GM18951 (cell line): ENCODE results near the gene PFKFB2.
"Not testable (repeated sequence)": the region's sequence is repeated elsewhere in the genome, so short reads cannot be mapped to it uniquely, and the experiment has no call there.

Experiments
- POLR2A ChIP-seq: IDR thresholded peaks from 4 replicates; pipeline ENCODE4 v1.6.1; 2011; ENCODE audit warnings: mild to moderate bottlenecking; ENCODE audit not compliant: insufficient read length, insufficient read depth; ENCODE audit errors: extremely low read depth
- in situ Hi-C: fragments of 300-500 bp; cut with MboI; formaldehyde crosslinking; loops from one replicate; pipeline ENCODE4 v1.12.0; 2022; ENCODE audit warnings: low sequenced_read_pairs, mixed read lengths, inconsistent platforms; ENCODE audit not compliant: unreplicated experiment

Gene PFKFB2

DNA sequence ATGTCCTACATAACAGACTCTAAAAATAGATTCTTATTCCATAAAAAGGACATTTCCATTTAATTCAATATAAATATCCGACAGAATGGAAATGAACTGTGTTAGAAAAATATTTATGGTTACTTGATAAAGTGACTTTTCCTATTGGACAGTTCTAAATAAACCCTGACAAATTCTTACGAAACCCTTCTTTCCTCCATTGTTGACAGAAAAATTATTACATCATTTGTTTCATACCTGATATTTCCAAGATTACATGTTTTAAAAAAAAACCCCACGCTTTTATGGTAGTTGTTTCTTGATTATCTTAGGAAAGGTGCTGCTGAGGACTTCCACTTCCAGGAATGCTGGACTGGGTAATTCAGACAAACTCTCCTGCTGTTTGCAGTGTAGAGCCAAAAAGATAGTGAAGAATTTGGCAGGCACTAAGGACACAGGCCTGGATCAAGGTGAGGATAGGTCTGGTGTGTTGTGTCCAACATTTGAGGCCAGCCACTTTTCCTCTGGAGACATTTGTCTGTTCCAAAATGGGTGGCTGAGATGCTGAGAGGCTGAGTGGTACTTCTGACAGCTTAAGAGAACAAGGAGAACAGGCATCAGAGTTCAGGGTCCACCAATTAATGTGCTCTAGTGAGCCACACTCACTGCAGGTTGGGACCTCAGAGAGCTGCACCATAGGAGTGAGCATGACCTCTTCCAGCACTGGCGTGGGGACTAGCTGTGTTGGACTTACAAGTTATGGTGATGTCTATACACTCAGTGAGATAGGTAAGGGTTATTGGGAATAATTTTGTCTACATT lies 13.5 kb upstream of the PFKFB2 start:
- in situ Hi-C loops, result no loop called here

DNA sequence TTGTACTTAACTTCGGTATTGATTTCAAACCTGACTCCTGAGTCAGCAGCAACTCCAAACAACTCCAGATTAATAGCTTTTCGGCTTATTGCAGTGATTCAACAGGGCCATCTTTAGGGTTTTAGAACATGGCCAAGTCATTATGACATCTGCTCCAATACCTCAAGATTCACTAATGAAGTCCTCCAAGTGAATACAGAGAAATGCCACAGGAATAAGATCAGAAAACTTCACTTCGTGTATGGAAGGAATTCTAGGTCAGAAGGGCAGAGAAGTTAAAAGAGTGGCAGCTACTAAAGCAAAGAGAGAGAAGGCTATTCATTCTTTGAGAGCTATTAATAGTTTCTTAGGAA lies 12.9 kb upstream of the PFKFB2 start:
- in situ Hi-C loops, result no loop called here

More for the DNA sequence above, 13.5 kb upstream of the PFKFB2 start:
- TF ChIP-seq POLR2A, result no peak

DNA sequence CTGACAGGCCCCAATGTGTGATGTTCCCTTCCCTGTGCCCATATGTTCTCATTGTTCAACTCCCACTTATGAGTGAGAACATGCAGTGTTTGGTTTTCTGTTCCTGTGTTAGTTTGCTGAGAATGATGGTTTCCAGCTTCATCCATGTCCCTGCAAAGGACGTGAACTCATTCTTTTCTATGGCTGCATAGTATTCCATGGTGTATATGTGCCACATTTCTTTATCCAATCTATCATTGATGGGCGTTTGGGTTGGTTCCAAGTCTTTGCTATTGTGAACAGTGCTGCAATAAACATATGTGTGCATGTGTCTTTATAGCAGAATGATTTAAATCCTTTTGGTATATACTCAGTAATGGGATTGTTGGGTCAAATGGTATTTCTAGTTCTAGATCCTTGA lies 11.7 kb upstream of the PFKFB2 start:
- in situ Hi-C loops, result not testable (repeated sequence)

More for the DNA sequence above, 12.9 kb upstream of the PFKFB2 start:
- TF ChIP-seq POLR2A, result no peak

DNA sequence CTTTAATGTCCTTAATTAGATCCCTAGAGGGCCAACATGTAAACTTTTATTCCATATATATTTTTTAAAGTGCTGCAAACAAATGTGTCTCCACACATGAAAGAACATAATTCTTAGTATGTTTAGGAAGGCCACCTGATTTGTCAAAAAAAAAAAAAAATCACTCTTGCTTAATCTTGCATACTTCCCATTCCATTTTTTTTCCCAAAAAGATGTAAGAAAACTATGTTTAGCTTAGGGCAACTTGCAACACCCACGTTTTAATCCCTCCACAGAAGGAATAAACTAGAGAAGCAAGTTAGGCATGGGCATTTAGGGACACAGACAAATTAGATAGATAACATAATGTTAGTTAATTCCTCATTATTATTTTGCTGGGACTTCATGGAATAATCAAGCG lies 7.6 kb upstream of the PFKFB2 start:
- in situ Hi-C loops, result no loop called here
- no peak for TF ChIP-seq POLR2A

DNA sequence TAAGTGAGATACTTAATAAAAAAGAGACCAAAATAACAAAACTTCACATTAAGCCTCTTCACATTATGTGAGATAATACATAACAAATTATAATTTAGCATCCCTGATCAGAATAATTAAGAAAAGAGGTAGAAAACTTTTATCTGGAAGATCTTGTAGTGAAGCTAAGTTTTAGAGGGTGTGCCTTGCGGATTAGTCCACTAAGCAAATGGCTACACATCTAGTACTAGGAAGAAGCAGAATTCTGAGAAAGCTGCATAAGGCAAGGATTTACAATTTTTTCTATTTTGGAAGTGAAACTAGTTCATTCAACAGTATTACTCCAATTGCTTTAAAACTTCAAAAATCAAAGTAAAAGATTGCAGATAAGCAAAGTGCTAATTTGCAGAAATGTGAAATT lies 5.6 kb upstream of the PFKFB2 start:
- no peak for TF ChIP-seq POLR2A
- in situ Hi-C loops, result no loop called here

DNA sequence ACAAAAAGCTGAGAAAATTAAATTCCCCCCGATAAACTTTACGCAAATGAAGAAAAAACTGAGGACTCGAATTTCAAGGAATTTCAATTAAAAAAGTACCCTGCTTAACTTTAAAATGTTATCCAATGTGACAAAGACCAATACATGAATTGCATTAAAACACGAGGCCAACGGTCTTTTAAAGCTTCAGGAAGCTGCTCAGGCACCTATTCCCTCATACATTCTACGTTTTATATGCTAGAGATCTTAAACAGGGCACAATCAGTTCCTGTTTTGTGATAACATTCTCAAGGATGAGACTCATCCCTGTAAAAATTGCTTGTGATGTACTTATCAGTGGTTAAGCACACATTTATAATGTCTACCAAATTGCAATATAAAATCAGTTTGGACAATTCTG lies 5.0 kb upstream of the PFKFB2 start:
- in situ Hi-C loops, result no loop called here

DNA sequence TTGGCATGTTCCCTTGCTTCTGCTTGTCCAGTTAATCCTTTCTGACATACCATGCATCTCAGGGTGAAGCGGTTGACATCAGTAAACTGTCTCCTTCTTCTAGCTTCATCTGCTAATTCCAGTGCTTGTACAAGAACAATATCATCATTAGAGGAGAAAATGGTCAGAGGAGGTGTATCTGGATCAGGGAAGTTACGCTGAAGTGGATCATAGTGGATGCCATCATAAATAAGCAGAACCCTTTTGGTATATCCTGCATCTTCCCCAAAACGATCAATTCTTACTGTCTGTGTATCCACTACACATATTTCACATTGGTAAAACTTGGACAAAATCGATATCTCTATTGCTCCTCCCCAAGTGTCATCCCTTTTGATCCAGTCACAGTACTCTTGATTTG lies 4.0 kb upstream of the PFKFB2 start:
- TF ChIP-seq POLR2A, result no peak
- in situ Hi-C loops, result no loop called here

More for the DNA sequence above, 5.0 kb upstream of the PFKFB2 start:
- no peak for TF ChIP-seq POLR2A

DNA sequence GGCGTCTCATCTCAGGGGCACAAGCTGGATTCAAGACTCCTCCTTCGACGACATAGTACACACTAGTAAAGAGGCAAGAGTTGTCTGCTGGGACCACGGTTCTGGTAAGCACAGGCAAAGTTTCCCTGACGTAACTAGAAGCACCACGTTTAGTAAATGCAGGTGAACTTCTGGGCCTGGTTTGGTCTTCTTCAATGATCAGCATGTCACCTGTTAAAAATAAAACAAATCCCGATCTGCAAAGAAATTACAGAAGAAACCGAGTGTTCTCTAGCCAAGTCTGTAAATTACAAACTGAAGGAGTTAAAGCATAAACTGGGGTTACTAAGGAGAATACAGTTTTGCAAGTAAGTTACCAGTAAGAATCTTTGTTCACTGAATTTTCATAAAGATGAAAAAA lies 3.6 kb upstream of the PFKFB2 start:
- no peak for TF ChIP-seq POLR2A
- in situ Hi-C loops, result no loop called here

DNA sequence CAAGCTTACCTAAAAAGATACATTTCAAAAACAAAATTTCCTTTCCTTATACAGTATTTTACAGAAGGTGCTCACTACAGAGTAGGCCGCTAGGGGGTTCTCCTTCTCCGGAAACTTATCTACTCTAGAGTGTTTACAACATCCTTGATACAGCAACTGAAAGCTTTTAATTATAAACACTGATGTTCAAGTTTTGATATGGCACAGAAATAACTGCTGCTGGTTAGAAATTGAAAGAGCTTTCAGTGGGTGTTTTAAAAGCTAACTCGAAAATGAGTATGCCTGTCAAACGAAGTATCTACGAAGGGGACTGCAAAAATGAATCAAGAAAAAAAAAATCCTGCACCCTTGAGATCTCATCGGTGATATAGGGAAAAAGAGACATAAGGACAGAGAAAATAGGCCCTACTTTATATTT lies 3.1 kb upstream of the PFKFB2 start:
- no peak for TF ChIP-seq POLR2A
- in situ Hi-C loops, result no loop called here

DNA sequence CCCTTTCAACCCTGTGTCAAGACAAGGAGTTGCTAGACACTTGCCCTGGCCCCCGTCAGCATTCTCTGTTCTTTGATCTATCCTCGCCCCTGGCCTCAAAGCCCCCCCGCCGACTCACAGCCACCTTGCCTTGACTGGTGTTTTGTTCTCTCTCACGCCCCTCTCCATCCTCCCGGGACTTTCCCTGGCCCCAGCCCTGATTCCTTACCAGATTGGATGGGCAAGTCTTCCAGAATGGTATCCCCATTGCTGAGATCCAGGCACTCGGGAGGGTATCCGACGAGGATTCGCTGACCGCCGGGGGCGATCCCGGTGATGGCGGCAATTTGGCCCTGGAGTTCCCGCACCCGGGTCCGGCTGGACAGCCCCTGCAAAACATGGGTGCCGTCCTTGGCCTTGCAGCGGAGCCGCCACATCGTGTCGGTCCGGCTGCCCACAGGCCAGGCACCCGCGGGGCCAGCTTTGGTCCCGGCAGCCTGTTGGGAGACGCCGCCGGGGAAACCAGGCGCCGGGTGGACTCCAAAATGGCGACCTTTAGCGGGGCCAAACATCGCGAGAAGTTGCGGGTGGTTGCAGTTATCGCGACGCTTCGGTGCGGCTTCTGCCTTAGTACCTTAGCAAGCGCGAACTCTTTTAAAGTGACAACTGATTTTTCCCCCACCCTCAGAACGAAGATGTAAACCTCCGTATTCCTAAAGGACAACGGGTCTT lies 2.4 kb upstream of the PFKFB2 start:
- TF ChIP-seq POLR2A, result peak; percentile 80
- in situ Hi-C loops, result no loop called here

DNA sequence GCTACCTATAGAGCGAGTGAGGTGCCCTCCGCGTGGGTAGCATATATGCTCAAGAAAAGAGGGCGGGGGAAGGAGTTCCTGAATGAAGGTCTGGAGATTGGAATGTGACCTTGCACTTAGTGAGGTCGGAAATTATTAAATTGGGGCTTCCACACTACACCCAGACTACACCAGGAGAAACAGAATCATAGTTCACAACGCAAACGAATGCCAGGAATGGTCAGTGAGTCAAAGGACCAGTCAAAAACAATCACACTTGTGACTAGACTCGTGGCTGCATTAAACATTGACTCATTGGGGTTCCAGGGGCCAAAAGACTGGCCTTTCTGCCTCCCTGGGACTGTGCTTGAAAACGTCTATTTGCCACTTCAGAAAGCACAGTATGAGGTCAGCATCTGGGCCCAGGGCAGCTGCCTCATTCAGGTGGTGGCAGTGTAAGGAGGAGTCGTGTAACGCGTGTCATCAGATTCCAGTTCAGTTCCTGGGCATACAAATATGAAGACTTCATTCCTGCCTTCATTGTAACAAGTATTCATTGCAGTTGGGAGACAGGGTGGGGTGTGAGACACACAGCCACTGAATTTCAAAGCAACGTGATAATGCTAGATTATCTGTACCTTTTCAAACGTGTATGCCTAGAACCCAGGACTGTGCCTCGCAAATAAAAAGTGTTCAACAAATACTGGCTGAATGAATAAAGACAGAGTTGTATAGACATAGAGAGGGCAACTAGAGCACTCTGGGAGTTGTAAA lies 1.7 kb upstream of the PFKFB2 start, which contains the start of gene YOD1:
YOD1 (minus strand) TSS at position 18 of the 753 bp plus-strand sequence. CDS start 178 bp downstream, outside the sequence.
- in situ Hi-C loops, result no loop called here
- no peak for TF ChIP-seq POLR2A

DNA sequence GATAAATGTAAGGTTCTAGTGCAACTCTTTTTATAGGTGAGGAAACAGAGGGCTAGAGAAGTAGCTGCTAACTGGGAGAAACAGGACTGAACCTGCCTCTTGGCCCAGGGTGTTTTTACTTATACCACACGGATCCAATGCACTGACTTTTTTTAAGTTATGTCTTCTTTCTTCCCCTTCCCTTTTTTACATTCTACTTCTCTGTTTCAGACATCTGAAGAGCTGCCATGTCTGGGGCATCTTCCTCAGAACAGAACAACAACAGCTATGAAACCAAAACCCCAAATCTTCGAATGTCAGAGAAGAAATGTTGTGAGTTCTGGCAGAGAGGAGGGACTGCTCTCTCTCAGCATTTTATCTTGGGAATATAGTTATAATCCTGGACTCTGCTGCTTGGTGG lies 1.4 kb downstream of the PFKFB2 start:
- no peak for TF ChIP-seq POLR2A
- in situ Hi-C loops, result no loop called here

DNA sequence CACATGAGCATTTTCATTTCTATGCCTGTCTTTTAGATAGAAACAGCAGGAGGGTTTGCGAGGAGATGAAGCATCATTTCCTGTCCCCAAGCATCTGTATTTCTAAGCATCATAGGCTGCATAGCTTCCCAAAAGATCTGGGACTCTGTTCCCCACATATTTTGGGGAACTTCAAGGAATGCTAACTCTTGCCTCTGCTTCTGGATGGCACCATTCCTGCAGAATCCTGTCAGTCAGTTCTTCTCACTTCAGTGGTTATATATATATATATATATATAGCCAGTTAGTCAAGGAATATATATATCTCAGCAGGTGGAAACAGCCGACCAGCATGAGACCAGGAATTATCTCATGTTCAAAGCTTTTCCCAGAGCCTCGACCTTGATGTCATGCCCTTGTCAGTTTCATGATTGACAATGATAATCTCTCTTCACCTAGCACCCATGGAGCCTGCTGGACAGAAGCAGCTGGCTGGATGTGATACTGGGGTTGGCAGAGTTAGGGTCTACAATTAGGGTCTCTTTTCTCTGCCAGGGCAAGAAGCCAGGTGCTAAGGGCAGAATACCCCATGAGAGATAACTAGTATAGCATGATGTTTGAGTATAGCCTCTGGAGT lies 2.4 kb downstream of the PFKFB2 start:
- in situ Hi-C loops, result no loop called here
- TF ChIP-seq POLR2A, result no peak

DNA sequence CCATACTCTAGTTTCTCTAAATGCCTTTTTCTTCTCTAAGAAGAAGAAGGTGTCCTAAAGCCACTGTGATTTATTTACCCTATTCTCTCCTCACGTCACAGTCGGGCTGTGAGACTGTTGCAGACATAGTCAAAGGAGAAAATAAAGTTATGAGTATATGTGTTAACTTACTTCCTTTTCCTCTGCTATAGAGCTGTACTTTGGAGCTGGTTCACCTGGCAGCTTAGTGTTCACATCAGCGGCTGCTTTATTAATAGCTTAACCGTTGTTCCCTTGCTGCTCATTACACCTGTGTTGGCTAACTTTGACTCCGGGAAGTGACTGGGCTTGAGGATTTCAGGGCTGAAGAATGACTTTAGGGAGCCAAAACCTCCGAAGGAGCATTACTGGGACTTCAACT lies 3.6 kb downstream of the PFKFB2 start:
- in situ Hi-C loops, result no loop called here
- no peak for TF ChIP-seq POLR2A
